NOMO-1 treated with DMSO at 0.1 percent for 48 hours (cell line): ENCODE measurements around the gene GSTO2.
A peak's percentile ranks its signal among the peaks of the same experiment; 100 is the strongest.
"Not testable (repeated sequence)": the region's sequence is repeated elsewhere in the genome, so short reads cannot be mapped to it uniquely, and the experiment has no call there.

Experiments used
- DNase-seq: peaks from one replicate; lab custom pipeline; 2025; ENCODE audit not compliant: unreplicated experiment; lab: John Stamatoyannopoulos, UW

GSTO2 gene

GRCh38 chr10:104268713-104269645, at the start of gene GSTO2:
Gene GSTO2, plus strand, starts transcription at chr10:104269184. Its CDS starts 5,732 bp downstream, at chr10:104274916.
- peak; percentile 100 for DNase-seq

- no peak for DNase-seq
Measured at GRCh38 chr10:104220522-104220921, 48.5 kb upstream of the GSTO2 start.

- no peak for DNase-seq
Measured at GRCh38 chr10:104223304-104223703, 45.7 kb upstream of the GSTO2 start.

GRCh38 chr10:104230490-104230889, 38.5 kb upstream of the GSTO2 start:
- no peak for DNase-seq

- peak; percentile 92 for DNase-seq
Measured at GRCh38 chr10:104231784-104232612, 37.0 kb upstream of the GSTO2 start, which contains the start of gene CFAP43. Gene CFAP43, minus strand, starts transcription at chr10:104232364. Its CDS starts 118 bp downstream, at chr10:104232246.

- DNase-seq = no peak
Measured at GRCh38 chr10:104232613-104233102, 36.3 kb upstream of the GSTO2 start.

GRCh38 chr10:104233817-104234216, 35.2 kb upstream of the GSTO2 start:
- DNase-seq = no peak

- no peak for DNase-seq
Measured at GRCh38 chr10:104234934-104235333, 34.0 kb upstream of the GSTO2 start.

- DNase-seq = no peak
Measured at GRCh38 chr10:104235801-104236200, 33.2 kb upstream of the GSTO2 start.

GRCh38 chr10:104240078-104240477, 28.9 kb upstream of the GSTO2 start:
- peak; percentile 2 for DNase-seq

- DNase-seq = no peak
Measured at GRCh38 chr10:104242545-104242944, 26.4 kb upstream of the GSTO2 start.

- DNase-seq = not testable (repeated sequence)
Measured at GRCh38 chr10:104243009-104243408, 26.0 kb upstream of the GSTO2 start.

GRCh38 chr10:104243512-104243911, 25.5 kb upstream of the GSTO2 start:
- no peak for DNase-seq

- DNase-seq = no peak
Measured at GRCh38 chr10:104245066-104245632, 23.8 kb upstream of the GSTO2 start.

GRCh38 chr10:104246976-104247375, 22.0 kb upstream of the GSTO2 start:
- DNase-seq = peak; percentile 49

GRCh38 chr10:104247513-104248146, 21.4 kb upstream of the GSTO2 start:
- no peak for DNase-seq

- DNase-seq = not testable (repeated sequence)
Measured at GRCh38 chr10:104248931-104249330, 20.1 kb upstream of the GSTO2 start.

GRCh38 chr10:104250371-104250770, 18.6 kb upstream of the GSTO2 start:
- peak; percentile 29 for DNase-seq

GRCh38 chr10:104251443-104251842, 17.5 kb upstream of the GSTO2 start:
- no peak for DNase-seq

- no peak for DNase-seq
Measured at GRCh38 chr10:104252368-104252767, 16.6 kb upstream of the GSTO2 start.

- no peak for DNase-seq
Measured at GRCh38 chr10:104253106-104253505, 15.9 kb upstream of the GSTO2 start.
